ENCODE data around the gene ATRN.

- TF ChIP-seq CTCF (optimal IDR thresholded peaks at IDR 0.05 in 1 of 3, IDR thresholded peaks at IDR 0.05 in 1 of 3, conservative IDR thresholded peaks at IDR 0.05 in 1 of 3; ENCODE audit: extremely low read depth in 1 of 3, insufficient read depth in 2 of 3, low read length in 3 of 3) (no peak), EZH2 (IDR thresholded peaks at IDR 0.05; ENCODE audit: low read length) (no peak)
Observed at GRCh38 chr20:3547906-3548305, 77.1 kb downstream of the ATRN start.

Measured in keratinocyte (primary cell).